Activated CD8-positive, alpha-beta T cell treated with anti-CD3 and anti-CD28 coated beads for 36 hours (primary cell): ENCODE data around the gene RASGRP3. TPM values are rescaled to one million over a fixed set of nuclear protein-coding genes. Genes with fewer than 3 reads are reported as not detected.
"Not testable (repeated sequence)": the region's sequence is repeated elsewhere in the genome, so short reads cannot be mapped to it uniquely, and the experiment has no call there.

Experiments
- ATAC-seq: fragments of 200-7000 bp; cut with Tn5 transposase; one replicate; pipeline ENCODE4 v1.10.0; 2021; ENCODE audit warnings: mild to moderate bottlenecking, moderate library complexity
- CTCF ChIA-PET: fragments of 350-600 bp; sonication (Branson Sonifier 250); formaldehyde crosslinking; loops from one replicate; lab custom pipeline; 2021; ENCODE audit warnings: antibody characterized with exemption; lab: Charles Lee
- POLR2A ChIA-PET: fragments of 350-600 bp; sonication (Branson Sonifier 250); formaldehyde crosslinking; loops from one replicate; lab custom pipeline; 2021; ENCODE audit warnings: antibody characterized with exemption; lab: Charles Lee
- DNase-seq: peaks from one replicate; pipeline ENCODE4 v3.0.0-alpha.2; 2020
- H3K27ac Mint-ChIP-seq: one replicate; pipeline ENCODE4 v1.8.0; 2021; ENCODE audit warnings: mild to moderate bottlenecking, mixed read lengths
- H3K27me3 Mint-ChIP-seq: one replicate; pipeline ENCODE4 v1.8.0; 2021; ENCODE audit warnings: mixed read lengths
- H3K36me3 Mint-ChIP-seq: one replicate; pipeline ENCODE4 v1.8.0; 2021; ENCODE audit warnings: low read depth, mixed read lengths
- H3K4me1 Mint-ChIP-seq: one replicate; pipeline ENCODE4 v1.8.0; 2021; ENCODE audit warnings: low read depth, mixed read lengths
- H3K4me3 Mint-ChIP-seq: one replicate; pipeline ENCODE4 v1.8.0; 2021; ENCODE audit warnings: mild to moderate bottlenecking, moderate library complexity, mixed read lengths
- H3K9me3 Mint-ChIP-seq: one replicate; pipeline ENCODE4 v1.8.0; 2021; ENCODE audit warnings: mixed read lengths
- intact Hi-C: fragments of 100-400 bp; cut with micrococcal nuclease; formaldehyde crosslinking; loops from one replicate; pipeline ENCODE4 v1.10.0; 2022
- total RNA-seq, 2 experiments: library from RNA; stranded (reverse); gene quantifications; one replicate each; pipeline ENCODE4 v1.2.3, GENCODE V29; 2021
- TF ChIP-seq, protein P1 (sequence below): fragments of 200-600 bp; IDR thresholded peaks from one replicate; pipeline ENCODE4 v1.8.0; 2022; ENCODE audit warnings: antibody characterized with exemption, mild to moderate bottlenecking

Gene RASGRP3
- total RNA-seq, 2 experiments from 2014 or later, result 0.98 to 1.6 TPM

DNA sequence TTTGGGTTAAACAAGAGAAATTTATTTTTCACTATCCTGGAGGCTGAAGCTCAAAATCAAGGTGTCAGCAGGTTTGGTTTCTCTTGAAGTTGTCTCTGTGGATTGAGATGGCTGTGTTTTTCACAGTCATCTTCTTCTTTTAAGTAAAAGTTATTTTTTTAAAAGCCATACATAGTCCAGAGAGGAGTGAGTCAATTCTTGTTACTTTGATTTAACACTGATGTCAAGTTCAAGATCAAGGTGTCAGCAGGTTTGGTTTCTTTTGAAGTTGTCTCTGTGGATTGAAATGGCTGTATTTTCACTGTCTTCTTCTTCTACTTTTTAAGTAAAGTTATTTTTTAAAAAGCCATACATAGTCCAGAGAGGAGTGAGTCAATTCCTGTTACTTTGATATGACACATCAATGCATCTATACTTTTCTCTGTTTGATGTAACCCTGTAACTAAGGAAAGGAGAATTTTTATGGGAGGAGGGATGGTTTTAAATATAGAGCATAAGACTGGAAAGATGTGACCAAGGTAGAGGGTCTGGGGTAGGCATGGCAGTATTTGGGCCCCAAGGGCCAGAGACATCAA, 22.5 kb upstream of the RASGRP3 start:
- intact Hi-C loops, result no loop called here
- ATAC-seq (no peak), DNase-seq (no peak)
- no peak overlapping the region for H3K4me3 Mint-ChIP-seq
- peaks cover 12% of the 10 kb centered on the region for H3K9me3 Mint-ChIP-seq
- POLR2A ChIA-PET, result no interaction called here
- TF ChIP-seq, protein P1, sequence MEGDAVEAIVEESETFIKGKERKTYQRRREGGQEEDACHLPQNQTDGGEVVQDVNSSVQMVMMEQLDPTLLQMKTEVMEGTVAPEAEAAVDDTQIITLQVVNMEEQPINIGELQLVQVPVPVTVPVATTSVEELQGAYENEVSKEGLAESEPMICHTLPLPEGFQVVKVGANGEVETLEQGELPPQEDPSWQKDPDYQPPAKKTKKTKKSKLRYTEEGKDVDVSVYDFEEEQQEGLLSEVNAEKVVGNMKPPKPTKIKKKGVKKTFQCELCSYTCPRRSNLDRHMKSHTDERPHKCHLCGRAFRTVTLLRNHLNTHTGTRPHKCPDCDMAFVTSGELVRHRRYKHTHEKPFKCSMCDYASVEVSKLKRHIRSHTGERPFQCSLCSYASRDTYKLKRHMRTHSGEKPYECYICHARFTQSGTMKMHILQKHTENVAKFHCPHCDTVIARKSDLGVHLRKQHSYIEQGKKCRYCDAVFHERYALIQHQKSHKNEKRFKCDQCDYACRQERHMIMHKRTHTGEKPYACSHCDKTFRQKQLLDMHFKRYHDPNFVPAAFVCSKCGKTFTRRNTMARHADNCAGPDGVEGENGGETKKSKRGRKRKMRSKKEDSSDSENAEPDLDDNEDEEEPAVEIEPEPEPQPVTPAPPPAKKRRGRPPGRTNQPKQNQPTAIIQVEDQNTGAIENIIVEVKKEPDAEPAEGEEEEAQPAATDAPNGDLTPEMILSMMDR, result no peak
- CTCF ChIA-PET, result no interaction called here
- H3K36me3 Mint-ChIP-seq, result no peaks in the 10 kb centered on the region
- H3K27me3 Mint-ChIP-seq, result peaks cover 5% of the 10 kb centered on the region
- no peaks in the 10 kb centered on the region for H3K4me1 Mint-ChIP-seq
- no peak overlapping the region for H3K27ac Mint-ChIP-seq

DNA sequence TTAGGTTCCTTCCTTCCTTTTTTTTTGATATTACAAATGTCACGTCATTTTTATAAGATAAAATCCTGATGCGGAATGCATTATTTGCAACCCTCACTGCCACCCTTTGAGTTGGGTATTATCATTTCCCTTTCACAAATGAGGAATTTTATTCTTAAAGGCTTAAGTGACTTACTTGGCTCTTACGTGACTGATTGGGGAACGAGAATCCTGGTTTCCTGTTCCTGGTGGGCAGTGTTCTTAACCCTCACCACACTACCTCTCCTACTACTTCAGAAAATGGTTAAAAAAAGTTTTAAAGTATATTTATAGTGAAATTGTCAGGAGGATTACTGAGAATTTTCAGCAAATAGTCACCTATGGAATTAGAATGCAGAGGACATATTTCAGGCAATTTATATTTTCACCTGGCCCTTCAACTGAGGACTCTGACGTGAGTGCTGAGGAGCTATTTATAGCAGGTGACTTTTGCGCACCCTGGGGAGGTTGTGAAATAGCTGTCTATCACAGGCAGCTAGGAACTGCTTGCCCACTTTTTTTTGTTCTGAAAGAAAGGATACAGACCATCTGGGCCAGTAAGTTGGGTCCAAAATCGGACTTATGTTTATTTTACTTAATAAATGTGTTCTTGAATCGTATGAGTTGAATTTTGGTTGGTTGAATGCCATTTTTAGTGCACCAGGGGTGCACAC, 18.7 kb upstream of the RASGRP3 start:
- TF ChIP-seq, protein P1, result no peak
- Mint-ChIP-seq H3K4me3 (no peak overlapping the region), H3K36me3 (no peaks in the 10 kb centered on the region), H3K27ac (no peak overlapping the region), H3K9me3 (peaks cover 4% of the 10 kb centered on the region), H3K4me1 (no peaks in the 10 kb centered on the region), H3K27me3 (peaks cover 3% of the 10 kb centered on the region)
- ChIA-PET POLR2A (interaction anchor here (0.6 kb wide), 1 partner anchor 76 kb away, joined by 3 read pairs; no protein-coding TSS in a partner anchor), CTCF (interaction anchor here (0.6 kb wide), 1 partner anchor 50 kb away, joined by 3 read pairs; no protein-coding TSS in a partner anchor)
- no peak for DNase-seq
- intact Hi-C loops, result loop anchor here (2.0 kb wide), 1 partner anchor 45 kb away; no protein-coding TSS in a partner anchor
- no peak for ATAC-seq

DNA sequence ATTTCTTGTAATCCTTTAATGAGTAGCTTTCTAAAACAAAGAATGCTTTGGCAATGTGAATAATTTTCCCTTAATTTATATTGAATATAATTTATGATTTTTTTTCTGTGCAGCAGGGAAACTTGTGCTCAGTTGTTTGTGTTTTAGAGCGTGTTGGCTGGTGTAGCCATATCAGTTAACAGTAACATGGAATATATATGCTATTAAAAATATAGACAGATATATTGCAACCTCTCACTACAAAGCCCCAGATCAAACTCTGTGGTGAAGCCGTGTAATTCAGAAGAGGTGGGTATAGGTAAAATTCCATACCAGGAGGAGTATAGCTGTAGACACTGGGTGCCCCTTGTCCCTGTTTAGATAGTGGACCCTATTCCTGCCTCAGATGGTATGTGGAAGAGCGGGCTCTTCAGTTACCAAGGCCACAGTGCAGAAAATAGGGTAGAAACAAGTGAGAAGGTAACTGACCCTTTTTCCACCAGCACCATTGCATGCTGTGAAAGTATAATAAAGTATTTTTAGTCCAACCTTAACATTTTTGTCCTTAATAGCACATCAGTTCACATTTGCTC, 18.1 kb upstream of the RASGRP3 start:
- no peak overlapping the region for H3K4me3 Mint-ChIP-seq
- ChIA-PET POLR2A (no interaction called here), CTCF (no interaction called here)
- no peaks in the 10 kb centered on the region for H3K36me3 Mint-ChIP-seq
- TF ChIP-seq, protein P1, result no peak
- H3K27ac Mint-ChIP-seq, result no peak overlapping the region
- intact Hi-C loops, result loop anchor here (2.0 kb wide), 1 partner anchor 44 kb away; no protein-coding TSS in a partner anchor
- DNase-seq, result no peak
- no peak for ATAC-seq
- H3K27me3 Mint-ChIP-seq, result peaks cover 3% of the 10 kb centered on the region
- H3K9me3 Mint-ChIP-seq, result no peaks in the 10 kb centered on the region
- no peaks in the 10 kb centered on the region for H3K4me1 Mint-ChIP-seq

DNA sequence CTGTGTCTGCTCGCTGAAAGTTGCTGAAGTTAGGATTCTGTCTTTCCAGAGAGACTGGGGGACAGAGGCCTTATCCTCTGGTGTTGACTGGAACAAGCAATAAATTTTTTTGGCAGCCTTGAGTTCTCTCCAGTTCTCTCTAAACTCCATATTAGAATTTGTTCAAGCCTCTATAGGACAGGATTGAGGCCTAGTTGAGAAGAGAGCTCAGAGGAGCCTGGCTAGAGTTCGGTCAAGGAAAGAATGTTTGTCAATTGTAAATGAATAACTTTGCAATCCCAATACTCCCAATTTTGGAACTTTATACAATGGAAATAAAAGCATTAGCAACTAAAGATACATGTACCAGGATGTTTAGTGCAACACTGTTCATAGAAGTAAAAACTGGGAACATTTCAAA, 16.7 kb upstream of the RASGRP3 start:
- intact Hi-C loops, result loop anchor here (2.0 kb wide), 1 partner anchor 43 kb away; no protein-coding TSS in a partner anchor
- no peak overlapping the region for H3K4me3 Mint-ChIP-seq

DNA sequence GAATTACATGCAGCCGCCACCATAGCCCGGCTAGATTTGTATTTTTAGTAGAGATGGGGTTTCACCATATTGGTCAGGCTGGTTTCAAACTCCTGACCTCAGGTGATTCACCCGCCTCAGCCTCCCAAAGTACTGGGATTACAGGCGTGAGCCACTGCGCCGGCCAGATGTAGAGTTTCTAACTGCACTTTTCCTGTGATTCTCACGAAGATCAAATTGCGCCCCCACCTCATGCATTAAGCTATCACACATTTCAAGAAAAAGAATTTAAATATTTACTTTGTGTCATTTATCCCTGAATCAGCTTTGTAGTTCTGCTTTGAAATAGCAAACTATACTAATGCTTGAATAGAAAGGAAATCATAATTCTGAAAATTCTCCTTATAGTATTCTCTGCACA, 13.9 kb upstream of the RASGRP3 start:
- CTCF ChIA-PET, result interaction anchor here (1.2 kb wide), 1 partner anchor 13 kb away, joined by 7 read pairs; no protein-coding TSS in a partner anchor
- H3K36me3 Mint-ChIP-seq, POLR2A ChIA-PET, intact Hi-C loops, H3K4me1 Mint-ChIP-seq, H3K4me3 Mint-ChIP-seq, H3K27ac Mint-ChIP-seq, H3K9me3 Mint-ChIP-seq, DNase-seq, ATAC-seq, H3K27me3 Mint-ChIP-seq: not testable (repeated sequence)

More for the DNA sequence above, 16.7 kb upstream of the RASGRP3 start:
- no peaks in the 10 kb centered on the region for H3K36me3 Mint-ChIP-seq
- POLR2A ChIA-PET, result no interaction called here
- peaks cover 2% of the 10 kb centered on the region for H3K27me3 Mint-ChIP-seq
- DNase-seq (no peak), ATAC-seq (no peak)
- TF ChIP-seq, protein P1, result no peak
- no peak overlapping the region for H3K27ac Mint-ChIP-seq
- CTCF ChIA-PET, result no interaction called here
- H3K9me3 Mint-ChIP-seq, result no peaks in the 10 kb centered on the region
- no peaks in the 10 kb centered on the region for H3K4me1 Mint-ChIP-seq
